ENCODE results near the gene CAPN11.

DNA sequence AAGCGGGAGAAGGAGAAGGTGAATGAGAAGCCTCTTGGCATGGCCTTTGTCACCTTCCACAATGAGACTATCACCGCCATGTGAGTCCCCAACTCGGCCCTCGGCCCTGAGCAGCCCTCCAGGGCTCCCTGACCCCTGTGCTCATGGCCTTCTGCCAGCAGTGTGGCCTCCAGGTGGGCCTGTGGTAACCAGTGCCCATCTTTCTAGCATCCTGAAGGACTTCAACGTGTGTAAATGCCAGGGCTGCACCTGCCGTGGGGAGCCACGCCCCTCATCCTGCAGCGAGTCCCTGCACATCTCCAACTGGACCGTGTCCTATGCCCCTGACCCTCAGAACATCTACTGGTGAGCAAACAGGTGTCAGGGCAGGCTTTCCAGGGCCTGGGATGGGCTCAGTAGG lies 10.3 kb upstream of the CAPN11 start:
- TF ChIP-seq, protein P1, sequence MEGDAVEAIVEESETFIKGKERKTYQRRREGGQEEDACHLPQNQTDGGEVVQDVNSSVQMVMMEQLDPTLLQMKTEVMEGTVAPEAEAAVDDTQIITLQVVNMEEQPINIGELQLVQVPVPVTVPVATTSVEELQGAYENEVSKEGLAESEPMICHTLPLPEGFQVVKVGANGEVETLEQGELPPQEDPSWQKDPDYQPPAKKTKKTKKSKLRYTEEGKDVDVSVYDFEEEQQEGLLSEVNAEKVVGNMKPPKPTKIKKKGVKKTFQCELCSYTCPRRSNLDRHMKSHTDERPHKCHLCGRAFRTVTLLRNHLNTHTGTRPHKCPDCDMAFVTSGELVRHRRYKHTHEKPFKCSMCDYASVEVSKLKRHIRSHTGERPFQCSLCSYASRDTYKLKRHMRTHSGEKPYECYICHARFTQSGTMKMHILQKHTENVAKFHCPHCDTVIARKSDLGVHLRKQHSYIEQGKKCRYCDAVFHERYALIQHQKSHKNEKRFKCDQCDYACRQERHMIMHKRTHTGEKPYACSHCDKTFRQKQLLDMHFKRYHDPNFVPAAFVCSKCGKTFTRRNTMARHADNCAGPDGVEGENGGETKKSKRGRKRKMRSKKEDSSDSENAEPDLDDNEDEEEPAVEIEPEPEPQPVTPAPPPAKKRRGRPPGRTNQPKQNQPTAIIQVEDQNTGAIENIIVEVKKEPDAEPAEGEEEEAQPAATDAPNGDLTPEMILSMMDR (IDR thresholded peaks at IDR 0.05 in 4 of 5, conservative IDR thresholded peaks at IDR 0.05 in 1 of 5) = no peak
- TF ChIP-seq POLR2A (IDR thresholded peaks at IDR 0.05) = no peak

Data from gastrocnemius medialis (tissue), 4 donors.